ENCODE measurements around the gene ALAS1.

Gene ALAS1

GRCh38 chr3:52223449-52224408, 25.8 kb downstream of the ALAS1 start:
- no peak for DNase-seq

GRCh38 chr3:52225452-52226228, 27.7 kb downstream of the ALAS1 start, which contains the start of gene TLR9:
Gene TLR9 (minus strand): TSS chr3:52225645. CDS start chr3:52225529, 116 bp downstream.
- no peak for DNase-seq

- no peak for DNase-seq
These were observed 28.4 kb downstream of the ALAS1 start for GRCh38 chr3:52226229-52226817.

- DNase-seq: no peak
These were observed 29.2 kb downstream of the ALAS1 start for GRCh38 chr3:52227117-52227516.

GRCh38 chr3:52227766-52228165, 29.8 kb downstream of the ALAS1 start:
- DNase-seq: no peak

GRCh38 chr3:52228266-52228665, 30.3 kb downstream of the ALAS1 start:
- DNase-seq: no peak

GRCh38 chr3:52228751-52229291, 30.9 kb downstream of the ALAS1 start:
- DNase-seq: no peak

- DNase-seq: no peak
These were observed 31.7 kb downstream of the ALAS1 start for GRCh38 chr3:52229656-52230055.

- DNase-seq: no peak
These were observed 32.5 kb downstream of the ALAS1 start for GRCh38 chr3:52230461-52230860.

GRCh38 chr3:52230889-52231499, 33.0 kb downstream of the ALAS1 start:
- no peak for DNase-seq

- DNase-seq: no peak
These were observed 33.7 kb downstream of the ALAS1 start for GRCh38 chr3:52231502-52232278.

GRCh38 chr3:52232279-52233107, 34.5 kb downstream of the ALAS1 start:
- no peak for DNase-seq

- DNase-seq: no peak
These were observed 35.2 kb downstream of the ALAS1 start for GRCh38 chr3:52233108-52233591.

GRCh38 chr3:52233968-52234367, 36.0 kb downstream of the ALAS1 start:
- no peak for DNase-seq

- DNase-seq: no peak
These were observed 36.8 kb downstream of the ALAS1 start for GRCh38 chr3:52234516-52235447.

- DNase-seq: no peak
These were observed 38.5 kb downstream of the ALAS1 start for GRCh38 chr3:52236424-52236886.

- DNase-seq: no peak
These were observed 39.2 kb downstream of the ALAS1 start for GRCh38 chr3:52237006-52237656.

GRCh38 chr3:52237657-52238172, 39.8 kb downstream of the ALAS1 start:
- no peak for DNase-seq
